ENCODE data around the gene H2BK1.

The H2BK1 gene

DNA sequence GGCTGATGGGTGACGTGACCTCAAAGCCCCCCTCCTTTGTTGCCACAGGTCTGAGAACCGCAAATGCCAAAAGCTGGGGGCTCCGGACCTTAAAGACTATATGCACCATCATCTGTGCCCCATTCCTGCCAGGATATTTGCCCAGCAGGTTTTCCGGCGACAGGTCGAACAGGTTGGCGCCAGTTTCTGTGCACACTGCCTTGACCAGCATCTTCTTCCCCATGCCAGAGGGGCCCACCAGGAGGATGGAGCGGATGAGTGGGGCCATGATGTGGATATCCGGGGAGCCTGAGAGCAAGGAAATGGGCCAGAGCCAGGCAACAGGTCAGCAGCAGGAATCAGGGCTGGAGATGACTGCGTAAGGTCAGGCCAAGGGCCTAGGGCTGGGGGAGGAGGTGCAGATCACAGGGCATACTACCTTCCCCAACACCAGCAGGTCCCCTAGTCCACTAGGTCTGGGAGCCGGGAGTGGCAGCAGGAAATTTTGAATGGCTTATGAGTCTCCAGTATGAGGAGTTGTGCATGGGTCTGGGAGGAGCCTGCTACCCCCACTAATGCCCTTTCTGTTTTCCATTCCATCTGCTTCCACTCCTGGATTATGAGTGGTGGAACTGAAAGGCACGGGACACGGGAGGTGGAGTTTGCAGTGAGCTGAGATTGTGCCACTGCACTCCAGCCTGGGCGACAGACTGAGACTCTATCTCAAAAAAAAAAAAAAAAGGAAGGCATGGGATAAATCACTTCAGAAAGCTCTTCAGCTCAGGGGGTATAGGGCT, 16.9 kb downstream of the H2BK1 start:
- H3K4me3 ChIP-seq (replicated peaks; ENCODE audit: low read depth, low read length): no peak overlapping the region
- no peak for DNase-seq (ENCODE audit: low read depth)
- TF ChIP-seq, protein P1, sequence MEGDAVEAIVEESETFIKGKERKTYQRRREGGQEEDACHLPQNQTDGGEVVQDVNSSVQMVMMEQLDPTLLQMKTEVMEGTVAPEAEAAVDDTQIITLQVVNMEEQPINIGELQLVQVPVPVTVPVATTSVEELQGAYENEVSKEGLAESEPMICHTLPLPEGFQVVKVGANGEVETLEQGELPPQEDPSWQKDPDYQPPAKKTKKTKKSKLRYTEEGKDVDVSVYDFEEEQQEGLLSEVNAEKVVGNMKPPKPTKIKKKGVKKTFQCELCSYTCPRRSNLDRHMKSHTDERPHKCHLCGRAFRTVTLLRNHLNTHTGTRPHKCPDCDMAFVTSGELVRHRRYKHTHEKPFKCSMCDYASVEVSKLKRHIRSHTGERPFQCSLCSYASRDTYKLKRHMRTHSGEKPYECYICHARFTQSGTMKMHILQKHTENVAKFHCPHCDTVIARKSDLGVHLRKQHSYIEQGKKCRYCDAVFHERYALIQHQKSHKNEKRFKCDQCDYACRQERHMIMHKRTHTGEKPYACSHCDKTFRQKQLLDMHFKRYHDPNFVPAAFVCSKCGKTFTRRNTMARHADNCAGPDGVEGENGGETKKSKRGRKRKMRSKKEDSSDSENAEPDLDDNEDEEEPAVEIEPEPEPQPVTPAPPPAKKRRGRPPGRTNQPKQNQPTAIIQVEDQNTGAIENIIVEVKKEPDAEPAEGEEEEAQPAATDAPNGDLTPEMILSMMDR (IDR thresholded peaks at IDR 0.05; ENCODE audit: low read length, missing control alignments): no peak

DNA sequence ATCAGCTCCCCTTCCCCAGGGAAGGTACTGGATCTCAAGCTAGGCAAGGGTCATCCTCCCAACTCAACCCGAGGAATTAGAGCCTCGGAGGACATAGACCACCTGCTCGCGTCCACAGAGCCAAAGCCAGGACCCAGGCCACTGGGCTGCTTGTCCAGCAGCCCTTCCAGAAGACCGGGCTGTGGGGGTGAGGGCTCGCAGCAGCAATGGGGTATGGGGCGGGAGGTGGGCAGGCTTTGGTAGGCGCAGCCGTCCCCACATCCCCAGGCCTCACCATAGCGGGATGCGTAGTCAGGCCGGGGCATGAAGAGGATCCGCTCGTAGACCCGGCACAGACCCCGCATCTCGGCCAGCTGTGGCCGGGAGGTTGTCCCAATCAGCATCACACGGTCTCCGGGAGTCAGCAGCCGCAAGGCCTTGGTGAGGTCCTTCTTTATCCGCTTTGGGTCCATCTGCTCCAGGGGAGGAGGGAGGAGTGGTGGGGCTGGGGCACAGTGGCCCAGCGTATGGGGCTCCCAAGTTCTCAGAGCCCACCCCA, 18.2 kb downstream of the H2BK1 start:
- no peak overlapping the region for H3K4me3 ChIP-seq (replicated peaks; ENCODE audit: low read depth, low read length)
- TF ChIP-seq, protein P1 (IDR thresholded peaks at IDR 0.05; ENCODE audit: low read length, missing control alignments): no peak
- no peak for DNase-seq (ENCODE audit: low read depth)

DNA sequence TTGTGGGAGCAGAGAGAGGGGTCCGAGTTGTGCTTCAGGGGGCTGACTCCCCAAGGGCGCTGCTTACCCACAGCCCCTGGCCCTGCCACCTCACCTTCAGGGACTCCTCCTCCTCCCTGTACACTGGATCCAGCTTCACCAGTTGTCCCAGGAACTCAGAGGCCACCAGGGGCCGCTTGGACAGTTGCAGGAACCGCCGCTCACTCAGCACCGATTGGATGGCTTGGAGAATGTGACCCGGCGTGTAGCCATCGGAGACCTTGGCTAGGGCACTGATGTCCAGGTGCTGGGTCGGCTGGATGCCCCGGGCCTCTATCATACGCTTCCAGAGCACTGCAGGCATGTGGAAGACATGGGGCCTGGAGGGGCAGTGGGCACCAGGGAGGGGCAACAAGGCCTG, 18.7 kb downstream of the H2BK1 start:
- TF ChIP-seq, protein P1 (IDR thresholded peaks at IDR 0.05; ENCODE audit: low read length, missing control alignments): no peak
- H3K4me3 ChIP-seq (replicated peaks; ENCODE audit: low read depth, low read length): no peak overlapping the region
- DNase-seq (ENCODE audit: low read depth): no peak

DNA sequence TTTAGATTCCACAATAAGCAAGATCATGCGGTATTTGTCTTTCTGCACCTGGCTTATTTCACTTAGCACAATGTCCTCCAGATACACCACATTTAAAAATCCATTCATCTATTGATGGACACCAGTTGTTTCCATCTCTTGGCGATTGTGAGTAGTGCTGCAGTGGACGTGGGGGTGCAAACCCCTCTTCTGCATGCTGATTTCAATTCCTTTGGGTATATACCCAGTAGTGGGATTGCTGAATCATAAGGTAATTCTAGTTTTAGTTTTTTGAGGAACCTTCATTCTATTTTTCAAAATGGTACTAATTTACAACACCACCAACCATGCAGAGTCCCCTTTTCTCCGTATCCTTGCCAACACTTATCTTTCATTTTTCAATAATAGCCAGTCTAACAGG, 21.2 kb downstream of the H2BK1 start:
- H3K4me3 ChIP-seq (replicated peaks; ENCODE audit: low read depth, low read length): no peak overlapping the region
- no peak for DNase-seq (ENCODE audit: low read depth)
- TF ChIP-seq, protein P1 (IDR thresholded peaks at IDR 0.05; ENCODE audit: low read length, missing control alignments): no peak

DNA sequence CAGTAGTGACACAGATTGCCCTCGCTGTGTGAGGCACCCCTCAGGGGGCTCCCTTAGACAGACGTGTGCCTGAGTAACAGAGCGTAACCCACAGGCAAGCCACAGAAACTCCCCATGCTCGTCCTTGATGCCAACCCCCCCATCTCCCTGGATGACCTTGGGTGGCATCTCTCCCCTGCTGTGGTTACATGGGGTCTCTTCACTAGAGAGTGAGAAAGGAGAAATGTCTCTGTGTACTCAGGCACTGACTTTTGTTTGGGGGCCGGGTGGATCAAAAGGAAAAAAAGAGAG, 22.1 kb downstream of the H2BK1 start:
- TF ChIP-seq, protein P1 (IDR thresholded peaks at IDR 0.05; ENCODE audit: low read length, missing control alignments): no peak
- DNase-seq (ENCODE audit: low read depth): no peak
- H3K4me3 ChIP-seq (replicated peaks; ENCODE audit: low read depth, low read length): no peak overlapping the region

DNA sequence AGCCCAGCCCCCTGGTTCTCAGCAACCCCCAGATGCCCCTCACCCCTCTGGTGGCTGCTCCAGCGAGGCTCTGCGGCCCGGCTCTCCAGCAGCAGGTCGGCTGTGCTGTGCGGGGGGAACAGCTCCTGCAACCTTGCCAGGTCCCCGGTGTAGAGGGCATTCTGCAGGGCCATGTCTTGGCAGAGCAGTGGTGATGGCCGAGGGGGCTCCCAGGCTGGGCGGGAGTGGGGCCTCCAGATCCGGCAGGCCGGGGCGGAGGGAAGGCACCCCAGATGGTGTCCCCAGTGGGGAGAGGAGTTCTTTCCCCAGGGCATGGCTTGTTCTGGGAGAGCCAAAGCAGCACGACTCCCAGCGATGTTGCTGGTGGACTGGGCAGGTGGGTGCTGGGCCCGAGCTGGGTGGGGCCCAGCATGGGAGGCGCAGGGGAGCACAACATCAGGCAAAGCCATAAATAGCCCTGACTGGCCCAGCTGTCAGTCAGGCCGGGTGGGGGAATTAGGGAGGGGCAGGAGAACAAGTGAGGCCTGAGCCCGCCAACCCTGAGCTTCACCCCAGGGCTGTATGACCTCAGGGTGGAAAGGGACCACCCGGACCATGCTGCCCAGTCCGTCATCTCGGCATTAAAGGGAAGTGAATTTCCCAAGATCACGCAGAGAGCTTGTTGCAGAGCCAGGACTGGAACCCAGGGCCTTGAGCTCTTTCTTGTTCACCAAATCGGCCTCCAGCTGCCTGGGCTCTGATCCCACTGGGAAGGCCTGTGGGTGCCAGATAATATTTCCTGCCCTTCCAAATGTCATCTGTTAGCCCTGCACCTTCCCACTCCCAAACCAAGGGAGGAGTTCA, 22.7 kb downstream of the H2BK1 start:
- TF ChIP-seq, protein P1 (IDR thresholded peaks at IDR 0.05; ENCODE audit: low read length, missing control alignments): no peak
- H3K4me3 ChIP-seq (replicated peaks; ENCODE audit: low read depth, low read length): no peak overlapping the region
- DNase-seq (ENCODE audit: low read depth): no peak

All from fibroblast of pulmonary artery (primary cell).